HEK293T (cell line): ENCODE data around the gene DMRT1.

Experiments
- CTCF ChIA-PET: fragments of 350-600 bp; formaldehyde crosslinking; extraction: SDS; loops from one replicate; lab custom pipeline; 2021; ENCODE audit warnings: antibody characterized with exemption, inconsistent platforms; lab: Yijun Ruan, JAX
- POLR2A ChIA-PET: fragments of 350-600 bp; formaldehyde crosslinking; extraction: SDS; loops from one replicate; lab custom pipeline; 2020; ENCODE audit warnings: antibody characterized with exemption, inconsistent platforms; lab: Yijun Ruan, JAX
- DNase-seq: peaks from one replicate; pipeline ENCODE4 v3.0.0; 2012; ENCODE audit warnings: mixed read lengths; ENCODE audit errors: extremely low spot score
- ARNT ChIP-seq: fragments of 450-650 bp; IDR thresholded peaks from 2 replicates; pipeline ENCODE4 v1.6.1; 2017; ENCODE audit warnings: mild to moderate bottlenecking
- BHLHE40 ChIP-seq: fragments of 450-650 bp; IDR thresholded peaks from 2 replicates; pipeline ENCODE4 v1.6.1; 2016; ENCODE audit warnings: mild to moderate bottlenecking, moderate library complexity, borderline replicate concordance
- CTBP1 ChIP-seq: fragments of 450-650 bp; IDR thresholded peaks from 2 replicates; pipeline ENCODE4 v1.6.1; 2016; ENCODE audit warnings: borderline replicate concordance
- ELF4 ChIP-seq: fragments of 450-650 bp; IDR thresholded peaks from 2 replicates; pipeline ENCODE4 v1.6.1; 2017; ENCODE audit warnings: antibody characterized with exemption
- FOXA1 ChIP-seq: fragments of 450-650 bp; IDR thresholded peaks from 2 replicates; pipeline ENCODE4 v1.6.1; 2016; ENCODE audit warnings: mild to moderate bottlenecking
- FOXK2 ChIP-seq: fragments of 450-650 bp; IDR thresholded peaks from 2 replicates; pipeline ENCODE4 v1.6.1; 2016; ENCODE audit warnings: mild to moderate bottlenecking
- FOXM1 ChIP-seq: fragments of 450-650 bp; IDR thresholded peaks from 2 replicates; pipeline ENCODE4 v1.6.1; 2017; ENCODE audit warnings: mild to moderate bottlenecking, borderline replicate concordance
- HDGF ChIP-seq: fragments of 450-650 bp; IDR thresholded peaks from 2 replicates; pipeline ENCODE4 v1.6.1; 2017; ENCODE audit warnings: antibody characterized with exemption, borderline replicate concordance
- L3MBTL2 ChIP-seq: fragments of 450-650 bp; conservative IDR thresholded peaks from 2 replicates; pipeline ENCODE4 v1.6.1; 2016; ENCODE audit warnings: mild to moderate bottlenecking
- LEF1 ChIP-seq: fragments of 450-650 bp; IDR thresholded peaks from 2 replicates; pipeline ENCODE4 v1.6.1; 2017; ENCODE audit warnings: mild to moderate bottlenecking, borderline replicate concordance
- NFRKB ChIP-seq: fragments of 450-650 bp; IDR thresholded peaks from 2 replicates; pipeline ENCODE4 v1.6.1; 2016; ENCODE audit warnings: mild to moderate bottlenecking, moderate library complexity
- SP1 ChIP-seq: fragments of 450-650 bp; IDR thresholded peaks from 2 replicates; pipeline ENCODE4 v1.6.1; 2017
- SUZ12 ChIP-seq: fragments of 450-650 bp; IDR thresholded peaks from 2 replicates; pipeline ENCODE4 v1.6.1; 2016; ENCODE audit warnings: mild to moderate bottlenecking
- TARDBP ChIP-seq: fragments of 450-650 bp; IDR thresholded peaks from 2 replicates; pipeline ENCODE4 v1.6.1; 2016
- ZNF384 ChIP-seq: fragments of 450-650 bp; IDR thresholded peaks from 2 replicates; pipeline ENCODE4 v1.6.1; 2016
- TF ChIP-seq, protein P1 (sequence below): fragments of 450-650 bp; IDR thresholded peaks from 2 replicates; pipeline ENCODE4 v1.6.1; 2016

The DMRT1 gene

DNA sequence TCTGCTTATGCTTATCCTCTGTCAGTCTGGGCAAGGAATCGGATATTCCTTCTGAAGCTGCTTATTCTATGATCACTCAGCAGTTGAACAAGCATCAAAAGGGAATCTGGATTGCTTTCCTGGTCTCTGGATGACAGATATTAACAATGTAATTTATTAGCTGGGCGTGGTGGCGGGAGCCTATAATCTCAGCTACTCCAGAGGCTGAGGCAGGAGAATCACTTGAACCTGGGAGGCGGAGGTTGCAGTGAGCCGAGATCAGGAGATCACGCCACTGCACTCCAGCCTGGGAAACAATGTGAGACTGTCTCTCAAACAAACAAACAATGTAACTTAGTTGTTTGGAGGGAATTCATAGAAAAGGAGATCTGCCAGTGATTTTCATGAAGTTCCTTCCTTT lies 45.4 kb downstream of the DMRT1 start:
- ChIA-PET CTCF (interaction anchor here (0.6 kb wide), 1 partner anchor 52 kb away, joined by 9 read pairs; no protein-coding TSS in a partner anchor), POLR2A (no interaction called here)
- TF ChIP-seq ZNF384 (no peak), LEF1 (no peak), BHLHE40 (no peak)
- no peak for DNase-seq

DNA sequence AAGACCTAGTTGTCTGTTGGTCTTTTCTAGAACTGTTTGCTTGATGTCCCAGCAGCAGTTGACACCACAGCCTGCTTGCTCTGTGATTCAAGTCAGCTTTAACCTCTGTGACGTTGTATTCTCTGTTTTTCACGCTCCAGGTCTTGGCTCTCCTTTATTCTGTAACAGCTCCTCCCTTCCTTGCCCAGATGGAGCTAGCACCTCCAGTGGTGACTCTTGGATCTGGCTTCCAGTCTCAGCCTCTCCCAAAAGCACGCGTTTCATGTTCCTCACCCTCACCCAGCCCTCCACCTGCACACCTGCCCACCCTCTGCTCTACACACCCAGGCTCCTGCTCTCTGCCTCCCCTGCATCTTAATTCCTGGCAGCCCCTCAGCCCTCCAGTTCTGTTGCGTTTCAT lies 50.6 kb downstream of the DMRT1 start:
- CTCF ChIA-PET, result no interaction called here
- TF ChIP-seq SUZ12 (no peak), TARDBP (no peak), LEF1 (no peak), FOXM1 (no peak), L3MBTL2 (no peak), FOXK2 (no peak), ZNF384 (no peak), SP1 (no peak), HDGF (no peak), ELF4 (no peak), ARNT (no peak), NFRKB (no peak), FOXA1 (no peak)
- TF ChIP-seq, protein P1, sequence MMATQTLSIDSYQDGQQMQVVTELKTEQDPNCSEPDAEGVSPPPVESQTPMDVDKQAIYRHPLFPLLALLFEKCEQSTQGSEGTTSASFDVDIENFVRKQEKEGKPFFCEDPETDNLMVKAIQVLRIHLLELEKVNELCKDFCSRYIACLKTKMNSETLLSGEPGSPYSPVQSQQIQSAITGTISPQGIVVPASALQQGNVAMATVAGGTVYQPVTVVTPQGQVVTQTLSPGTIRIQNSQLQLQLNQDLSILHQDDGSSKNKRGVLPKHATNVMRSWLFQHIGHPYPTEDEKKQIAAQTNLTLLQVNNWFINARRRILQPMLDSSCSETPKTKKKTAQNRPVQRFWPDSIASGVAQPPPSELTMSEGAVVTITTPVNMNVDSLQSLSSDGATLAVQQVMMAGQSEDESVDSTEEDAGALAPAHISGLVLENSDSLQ, result no peak
- no peak for DNase-seq
- POLR2A ChIA-PET, result no interaction called here

DNA sequence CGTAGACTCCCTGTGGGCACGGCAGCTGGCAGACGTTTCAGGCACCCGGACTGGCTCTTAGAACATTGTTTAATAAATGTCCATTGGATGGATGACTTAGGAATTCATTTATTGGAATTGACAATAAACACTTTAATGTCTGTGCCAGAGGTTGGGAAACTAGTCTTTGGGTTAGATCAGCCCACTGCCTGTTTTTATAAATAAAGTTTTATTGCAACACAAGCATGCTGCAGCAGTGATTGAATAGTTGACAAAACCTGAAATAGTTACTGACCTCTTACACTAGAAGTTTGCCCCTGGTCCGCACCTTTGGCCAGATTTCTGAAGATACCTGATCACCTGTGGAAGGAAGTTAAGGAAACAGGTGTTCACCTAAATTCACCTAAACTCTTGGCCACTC lies 51.6 kb downstream of the DMRT1 start:
- ChIA-PET CTCF (no interaction called here), POLR2A (no interaction called here)
- TF ChIP-seq ZNF384 (no peak), L3MBTL2 (no peak), ARNT (no peak), ELF4 (no peak), BHLHE40 (no peak), HDGF (no peak), SP1 (no peak), NFRKB (no peak), FOXK2 (no peak), FOXA1 (no peak), CTBP1 (no peak), TARDBP (no peak), LEF1 (no peak), SUZ12 (no peak)
- DNase-seq, result no peak

DNA sequence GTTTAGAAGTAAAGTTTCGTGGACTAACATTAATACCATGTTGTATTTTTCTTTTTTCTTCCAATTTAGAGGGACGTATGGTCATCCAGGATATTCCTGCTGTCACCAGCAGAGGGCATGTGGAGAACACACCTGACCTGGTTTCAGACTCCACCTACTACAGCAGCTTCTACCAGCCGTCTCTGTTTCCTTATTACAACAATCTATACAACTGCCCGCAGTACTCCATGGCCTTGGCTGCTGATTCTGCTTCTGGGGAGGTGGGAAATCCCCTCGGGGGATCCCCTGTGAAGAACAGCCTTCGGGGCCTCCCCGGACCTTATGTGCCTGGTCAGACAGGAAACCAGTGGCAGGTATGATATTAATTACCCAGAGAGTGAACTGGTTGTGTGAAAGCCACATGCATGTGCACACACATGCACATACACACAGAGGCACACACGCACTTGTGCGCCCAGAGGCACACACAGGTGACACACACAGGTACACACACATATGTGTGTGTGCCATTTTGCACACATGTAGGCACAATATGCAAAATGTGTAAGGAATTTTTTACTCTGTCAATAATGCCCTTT lies 52.4 kb downstream of the DMRT1 start:
- TF ChIP-seq CTBP1, result no peak
- TF ChIP-seq SP1, result no peak
- no peak for TF ChIP-seq FOXM1
- TF ChIP-seq NFRKB, result no peak
- no peak for TF ChIP-seq FOXA1
- no peak for TF ChIP-seq TARDBP
- TF ChIP-seq BHLHE40, result no peak
- TF ChIP-seq LEF1, result no peak
- no peak for TF ChIP-seq ARNT
- TF ChIP-seq, protein P1, result no peak
- TF ChIP-seq L3MBTL2, result no peak
- TF ChIP-seq SUZ12, result no peak
- no peak for TF ChIP-seq FOXK2
- TF ChIP-seq ELF4, result no peak
- ChIA-PET POLR2A (no interaction called here), CTCF (no interaction called here)
- DNase-seq, result peak; percentile 50

DNA sequence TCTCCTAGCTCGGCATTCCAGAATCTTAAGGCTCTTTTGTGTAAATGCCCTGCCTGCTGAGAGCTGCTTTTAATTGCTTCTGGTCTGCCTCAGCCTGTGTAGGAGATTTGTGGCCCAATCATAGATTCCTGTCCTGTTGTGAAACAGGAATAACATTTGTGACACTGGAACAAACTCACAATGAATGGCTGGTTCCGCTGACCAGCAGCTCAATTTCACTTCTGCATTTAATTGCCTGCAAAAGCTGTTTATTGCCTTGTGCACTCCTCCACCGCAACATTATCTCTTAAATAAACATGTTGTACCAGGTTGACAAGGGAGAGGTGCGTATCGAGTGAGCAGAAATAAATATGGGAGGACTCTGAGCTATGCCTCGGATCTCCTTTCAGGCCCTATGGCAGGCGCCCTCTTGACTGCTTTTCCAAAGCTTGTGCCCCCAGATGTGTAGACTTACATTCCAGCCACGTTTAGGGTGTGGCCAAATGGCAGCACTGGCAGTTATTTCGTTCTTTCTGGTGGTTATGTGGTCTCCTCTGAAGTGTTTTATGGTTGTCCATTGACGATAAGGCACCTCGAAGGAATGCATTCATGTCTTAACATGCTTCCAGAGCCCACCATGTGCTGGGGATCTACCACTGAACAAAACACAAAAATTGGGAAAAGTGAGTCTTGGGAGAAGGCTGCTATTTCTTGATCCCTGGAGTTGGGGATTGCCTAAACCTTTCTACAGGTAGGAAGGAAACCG lies 58.1 kb downstream of the DMRT1 start:
- POLR2A ChIA-PET, result interaction anchor here (0.8 to 1.4 kb wide), 3 partner anchors 68 to 78 kb away, joined by 3 to 4 read pairs (median 4); partner anchors contain the start of gene DMRT3
- DNase-seq, result peak; percentile 26
- TF ChIP-seq, protein P1, result peak; percentile 18; the same call in 1 of the 2 replicates
- TF ChIP-seq ARNT, result no peak
- CTCF ChIA-PET, result interaction anchor here (0.6 to 1.0 kb wide), 4 partner anchors 8 to 78 kb away, joined by 3 read pairs; no protein-coding TSS in a partner anchor

DNA sequence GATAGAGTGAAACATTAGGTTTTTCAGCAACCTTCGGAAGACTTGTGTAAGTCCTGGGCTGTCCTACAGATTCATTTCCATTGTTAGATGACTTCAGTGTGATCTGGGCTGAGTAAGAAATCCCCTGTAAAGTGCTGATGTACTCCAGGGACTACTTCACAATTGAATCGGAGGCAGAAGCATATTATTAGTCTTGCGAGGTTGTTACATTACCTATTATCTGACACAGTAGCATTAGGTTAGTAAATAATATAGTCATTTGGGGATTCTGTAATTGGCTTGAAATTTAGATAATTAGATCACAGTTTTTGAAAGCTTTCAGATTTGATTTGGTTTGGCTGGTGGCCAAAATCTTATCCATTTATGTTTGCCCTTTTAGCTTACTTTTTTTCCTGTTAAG lies 62.4 kb downstream of the DMRT1 start:
- POLR2A ChIA-PET, result no interaction called here
- DNase-seq, result no peak
- CTCF ChIA-PET, result interaction anchor here (0.6 to 1.0 kb wide), 3 partner anchors 24 to 74 kb away, joined by 3 to 4 read pairs (median 4); no protein-coding TSS in a partner anchor
- TF ChIP-seq NFRKB (no peak), SUZ12 (no peak), SP1 (no peak), CTBP1 (no peak), TARDBP (no peak), HDGF (no peak), FOXA1 (no peak), L3MBTL2 (no peak), ZNF384 (no peak), FOXK2 (no peak), ELF4 (no peak), LEF1 (no peak), FOXM1 (no peak), ARNT (no peak), BHLHE40 (no peak)
- TF ChIP-seq, protein P1, result no peak
